ENCODE data around the gene TSSC4.

Gene TSSC4

DNA sequence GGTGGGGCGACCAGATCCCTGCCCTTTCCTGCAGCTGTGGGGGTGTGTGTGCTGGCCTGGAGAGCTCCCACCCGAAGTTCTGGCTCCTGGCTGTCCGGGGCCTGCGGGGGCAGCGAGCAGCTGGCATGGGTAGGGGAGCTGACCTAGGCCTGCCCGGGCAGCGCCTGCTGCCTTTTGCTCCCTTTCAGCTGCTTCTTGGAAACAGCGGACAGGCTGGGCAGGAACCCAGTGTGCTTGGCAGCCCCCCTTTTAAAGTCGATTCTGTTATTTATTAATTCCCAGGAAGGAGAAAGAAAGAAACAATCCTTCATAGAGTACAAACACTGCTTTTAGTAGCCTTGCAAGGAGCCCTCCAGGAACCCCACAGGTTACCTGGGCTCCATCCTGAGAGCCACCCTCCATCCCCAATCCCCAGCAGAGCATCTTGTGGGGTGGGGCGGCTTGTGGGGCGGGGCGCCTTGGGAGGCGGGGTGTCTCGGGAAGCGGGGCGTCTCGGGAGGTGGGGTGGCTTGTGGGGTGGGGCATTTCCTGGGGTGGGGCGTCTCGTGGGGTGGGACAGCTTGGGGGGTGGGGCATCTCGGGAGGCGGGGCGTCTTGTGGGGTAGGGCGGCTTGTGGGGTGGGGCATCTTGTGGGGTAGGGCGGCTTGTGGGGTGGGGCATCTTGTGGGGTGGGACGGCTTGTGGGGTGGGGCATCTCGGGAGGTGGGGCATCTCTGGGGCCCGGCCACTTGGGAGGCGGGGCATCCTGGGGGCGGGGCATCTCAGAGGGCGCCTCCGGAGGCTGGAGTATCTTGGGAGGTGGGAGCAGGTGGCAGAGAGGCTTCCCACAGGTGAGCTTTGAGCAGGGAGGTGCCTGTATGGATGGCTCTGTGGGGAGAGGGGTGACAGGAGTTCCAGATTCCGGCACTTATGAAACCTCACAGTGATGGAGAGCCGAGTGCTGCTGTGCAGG lies 16.4 kb upstream of the TSSC4 start:
- TF ChIP-seq, protein P1, sequence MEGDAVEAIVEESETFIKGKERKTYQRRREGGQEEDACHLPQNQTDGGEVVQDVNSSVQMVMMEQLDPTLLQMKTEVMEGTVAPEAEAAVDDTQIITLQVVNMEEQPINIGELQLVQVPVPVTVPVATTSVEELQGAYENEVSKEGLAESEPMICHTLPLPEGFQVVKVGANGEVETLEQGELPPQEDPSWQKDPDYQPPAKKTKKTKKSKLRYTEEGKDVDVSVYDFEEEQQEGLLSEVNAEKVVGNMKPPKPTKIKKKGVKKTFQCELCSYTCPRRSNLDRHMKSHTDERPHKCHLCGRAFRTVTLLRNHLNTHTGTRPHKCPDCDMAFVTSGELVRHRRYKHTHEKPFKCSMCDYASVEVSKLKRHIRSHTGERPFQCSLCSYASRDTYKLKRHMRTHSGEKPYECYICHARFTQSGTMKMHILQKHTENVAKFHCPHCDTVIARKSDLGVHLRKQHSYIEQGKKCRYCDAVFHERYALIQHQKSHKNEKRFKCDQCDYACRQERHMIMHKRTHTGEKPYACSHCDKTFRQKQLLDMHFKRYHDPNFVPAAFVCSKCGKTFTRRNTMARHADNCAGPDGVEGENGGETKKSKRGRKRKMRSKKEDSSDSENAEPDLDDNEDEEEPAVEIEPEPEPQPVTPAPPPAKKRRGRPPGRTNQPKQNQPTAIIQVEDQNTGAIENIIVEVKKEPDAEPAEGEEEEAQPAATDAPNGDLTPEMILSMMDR (conservative IDR thresholded peaks at IDR 0.05; ENCODE audit: low read depth) = no peak
- POLR2A ChIA-PET (ENCODE audit: low non-redundant PET) = interaction anchor here (0.7 kb wide), 1 partner anchor 16 kb away, joined by 6 read pairs; the partner anchor contains the start of gene TSSC4
- CTCF ChIA-PET = interaction anchor here (0.6 to 1.3 kb wide), 2 partner anchors 36 to 206 kb away, joined by 3 to 5 read pairs; no protein-coding TSS in a partner anchor
- DNase-seq (ENCODE audit: low spot score) = peak; percentile 55
- H3K27ac ChIP-seq = peak overlapping the region; percentile 99

- no peak for DNase-seq (ENCODE audit: low spot score)
- TF ChIP-seq, protein P1 (conservative IDR thresholded peaks at IDR 0.05; ENCODE audit: low read depth) = no peak
- H3K27ac ChIP-seq = peak overlapping the region; percentile 99
- ChIA-PET CTCF (interaction anchor here (0.5 to 1.4 kb wide), 2 partner anchors 14 to 92 kb away, joined by 3 to 6 read pairs; no protein-coding TSS in a partner anchor), POLR2A (ENCODE audit: low non-redundant PET) (interaction anchor here (1.9 kb wide), 1 partner anchor 8 kb away, joined by 8 read pairs; the partner anchor contains the start of gene CD81)
Measured at GRCh38 chr11:2385156-2386151, 15.1 kb upstream of the TSSC4 start.

- ChIA-PET CTCF (interaction anchor here (0.5 to 1.4 kb wide), 5 partner anchors 12 to 94 kb away, joined by 3 to 6 read pairs (median 4); no protein-coding TSS in a partner anchor), POLR2A (ENCODE audit: low non-redundant PET) (interaction anchor here (1.9 kb wide), 1 partner anchor 9 kb away, joined by 8 read pairs; the partner anchor contains the start of gene CD81)
- peak overlapping the region; percentile 99 for H3K27ac ChIP-seq
- no peak for DNase-seq (ENCODE audit: low spot score)
- TF ChIP-seq, protein P1 (conservative IDR thresholded peaks at IDR 0.05; ENCODE audit: low read depth) = no peak
Measured at GRCh38 chr11:2386591-2386990, 14.0 kb upstream of the TSSC4 start.

GRCh38 chr11:2387266-2387987 lies 13.1 kb upstream of the TSSC4 start:
- peak overlapping the region; percentile 99 for H3K27ac ChIP-seq
- TF ChIP-seq, protein P1 (conservative IDR thresholded peaks at IDR 0.05; ENCODE audit: low read depth) = no peak
- no peak for DNase-seq (ENCODE audit: low spot score)
- ChIA-PET CTCF (interaction anchor here (0.6 to 1.4 kb wide), 6 partner anchors 12 to 229 kb away, joined by 3 to 6 read pairs (median 4); no protein-coding TSS in a partner anchor), POLR2A (ENCODE audit: low non-redundant PET) (interaction anchor here (0.5 to 1.9 kb wide), 2 partner anchors 9 to 10 kb away, joined by 3 to 8 read pairs; partner anchors contain the start of gene CD81)

DNA sequence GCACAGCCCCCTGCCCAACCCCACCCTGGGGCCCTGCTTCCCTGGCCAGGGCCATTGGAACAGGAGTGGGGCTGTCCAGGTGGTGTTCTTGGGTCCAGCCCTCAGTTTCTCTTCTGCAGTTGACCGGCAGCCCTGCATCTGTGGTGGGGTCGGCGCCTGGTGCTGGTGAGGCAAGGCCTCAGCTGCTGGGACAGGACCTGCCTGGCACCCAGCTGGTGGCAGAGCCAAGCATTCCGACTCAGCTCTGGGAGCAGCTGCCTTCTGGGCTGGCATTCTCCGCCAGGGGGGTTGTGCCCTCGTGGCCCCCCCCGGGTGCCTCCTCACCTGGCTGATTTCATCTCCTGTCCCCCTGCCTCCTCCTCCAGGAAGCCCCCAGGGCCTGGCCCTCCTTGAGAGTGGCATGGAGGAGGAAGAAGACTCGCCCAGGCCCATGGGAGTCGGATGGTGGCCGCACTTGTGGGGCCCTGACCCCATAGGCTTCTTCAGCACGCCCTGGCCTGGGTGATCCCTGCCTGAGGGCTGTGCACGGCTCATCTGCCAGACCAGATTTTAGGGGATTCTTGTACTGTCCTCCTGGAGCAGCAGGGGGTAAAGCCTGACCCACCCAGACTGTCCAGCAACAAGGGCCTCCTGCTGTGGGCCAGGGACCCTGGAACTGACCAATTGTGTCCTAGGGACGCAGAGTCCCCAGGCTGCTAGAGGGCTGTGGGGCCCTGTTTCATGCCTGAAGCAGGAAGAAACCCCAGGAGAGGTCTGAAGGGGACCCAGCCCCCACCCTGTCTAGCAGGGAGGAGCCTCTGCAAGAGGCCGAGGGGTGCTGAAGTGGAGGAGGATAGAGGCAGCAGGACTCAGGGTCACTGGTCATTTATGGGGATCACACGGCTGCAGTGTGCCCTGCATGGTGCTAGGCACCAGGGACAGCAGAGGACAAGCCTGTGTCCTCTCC lies 11.8 kb upstream of the TSSC4 start:
- no peak for DNase-seq (ENCODE audit: low spot score)
- ChIA-PET POLR2A (ENCODE audit: low non-redundant PET) (no interaction called here), CTCF (interaction anchor here (0.9 to 1.0 kb wide), 2 partner anchors 11 to 31 kb away, joined by 3 to 4 read pairs; no protein-coding TSS in a partner anchor)
- H3K27ac ChIP-seq = peak overlapping the region; percentile 99
- TF ChIP-seq, protein P1 (conservative IDR thresholded peaks at IDR 0.05; ENCODE audit: low read depth) = no peak

All from RWPE1 (cell line).